ENCODE measurements around the gene STK36.

The STK36 gene

GRCh38 chr2:218746960-218747359 lies 75.1 kb downstream of the STK36 start:
- DNase-seq (ENCODE audit: low spot score): no peak

GRCh38 chr2:218748741-218749441 lies 77.0 kb downstream of the STK36 start:
- no peak for DNase-seq (ENCODE audit: low spot score)

All from D341Med (cell line).